HEK293T (cell line): ENCODE measurements around the gene PPP3R1.

Experiments used
- CTCF ChIA-PET: fragments of 350-600 bp; formaldehyde crosslinking; extraction: SDS; loops from one replicate; lab custom pipeline; 2021; ENCODE audit warnings: antibody characterized with exemption, inconsistent platforms; lab: Yijun Ruan, JAX
- POLR2A ChIA-PET: fragments of 350-600 bp; formaldehyde crosslinking; extraction: SDS; loops from one replicate; lab custom pipeline; 2020; ENCODE audit warnings: antibody characterized with exemption, inconsistent platforms; lab: Yijun Ruan, JAX
- DNase-seq: peaks from one replicate; pipeline ENCODE4 v3.0.0; 2012; ENCODE audit warnings: mixed read lengths; ENCODE audit errors: extremely low spot score
- ARNT ChIP-seq: fragments of 450-650 bp; IDR thresholded peaks from 2 replicates; pipeline ENCODE4 v1.6.1; 2017; ENCODE audit warnings: mild to moderate bottlenecking
- BHLHE40 ChIP-seq: fragments of 450-650 bp; IDR thresholded peaks from 2 replicates; pipeline ENCODE4 v1.6.1; 2016; ENCODE audit warnings: mild to moderate bottlenecking, moderate library complexity, borderline replicate concordance
- CTBP1 ChIP-seq: fragments of 450-650 bp; IDR thresholded peaks from 2 replicates; pipeline ENCODE4 v1.6.1; 2016; ENCODE audit warnings: borderline replicate concordance
- ELF4 ChIP-seq: fragments of 450-650 bp; IDR thresholded peaks from 2 replicates; pipeline ENCODE4 v1.6.1; 2017; ENCODE audit warnings: antibody characterized with exemption
- FOXA1 ChIP-seq: fragments of 450-650 bp; IDR thresholded peaks from 2 replicates; pipeline ENCODE4 v1.6.1; 2016; ENCODE audit warnings: mild to moderate bottlenecking
- FOXK2 ChIP-seq: fragments of 450-650 bp; IDR thresholded peaks from 2 replicates; pipeline ENCODE4 v1.6.1; 2016; ENCODE audit warnings: mild to moderate bottlenecking
- FOXM1 ChIP-seq: fragments of 450-650 bp; IDR thresholded peaks from 2 replicates; pipeline ENCODE4 v1.6.1; 2017; ENCODE audit warnings: mild to moderate bottlenecking, borderline replicate concordance
- HDGF ChIP-seq: fragments of 450-650 bp; IDR thresholded peaks from 2 replicates; pipeline ENCODE4 v1.6.1; 2017; ENCODE audit warnings: antibody characterized with exemption, borderline replicate concordance
- L3MBTL2 ChIP-seq: fragments of 450-650 bp; conservative IDR thresholded peaks from 2 replicates; pipeline ENCODE4 v1.6.1; 2016; ENCODE audit warnings: mild to moderate bottlenecking
- LEF1 ChIP-seq: fragments of 450-650 bp; IDR thresholded peaks from 2 replicates; pipeline ENCODE4 v1.6.1; 2017; ENCODE audit warnings: mild to moderate bottlenecking, borderline replicate concordance
- NFRKB ChIP-seq: fragments of 450-650 bp; IDR thresholded peaks from 2 replicates; pipeline ENCODE4 v1.6.1; 2016; ENCODE audit warnings: mild to moderate bottlenecking, moderate library complexity
- SP1 ChIP-seq: fragments of 450-650 bp; IDR thresholded peaks from 2 replicates; pipeline ENCODE4 v1.6.1; 2017
- SUZ12 ChIP-seq: fragments of 450-650 bp; IDR thresholded peaks from 2 replicates; pipeline ENCODE4 v1.6.1; 2016; ENCODE audit warnings: mild to moderate bottlenecking
- TARDBP ChIP-seq: fragments of 450-650 bp; IDR thresholded peaks from 2 replicates; pipeline ENCODE4 v1.6.1; 2016
- ZNF384 ChIP-seq: fragments of 450-650 bp; IDR thresholded peaks from 2 replicates; pipeline ENCODE4 v1.6.1; 2016
- TF ChIP-seq, protein P1 (sequence below): fragments of 450-650 bp; IDR thresholded peaks from 2 replicates; pipeline ENCODE4 v1.6.1; 2016

Gene PPP3R1

GRCh38 chr2:68274022-68274421 is 21.7 kb upstream of the PPP3R1 start:
- DNase-seq, result no peak
- TF ChIP-seq BHLHE40 (no peak), SP1 (no peak), NFRKB (no peak), L3MBTL2 (no peak), LEF1 (no peak), SUZ12 (no peak), FOXA1 (no peak), ARNT (no peak), ZNF384 (no peak), HDGF (no peak), TARDBP (no peak), CTBP1 (no peak), ELF4 (no peak), FOXM1 (no peak), FOXK2 (no peak)
- TF ChIP-seq, protein P1, sequence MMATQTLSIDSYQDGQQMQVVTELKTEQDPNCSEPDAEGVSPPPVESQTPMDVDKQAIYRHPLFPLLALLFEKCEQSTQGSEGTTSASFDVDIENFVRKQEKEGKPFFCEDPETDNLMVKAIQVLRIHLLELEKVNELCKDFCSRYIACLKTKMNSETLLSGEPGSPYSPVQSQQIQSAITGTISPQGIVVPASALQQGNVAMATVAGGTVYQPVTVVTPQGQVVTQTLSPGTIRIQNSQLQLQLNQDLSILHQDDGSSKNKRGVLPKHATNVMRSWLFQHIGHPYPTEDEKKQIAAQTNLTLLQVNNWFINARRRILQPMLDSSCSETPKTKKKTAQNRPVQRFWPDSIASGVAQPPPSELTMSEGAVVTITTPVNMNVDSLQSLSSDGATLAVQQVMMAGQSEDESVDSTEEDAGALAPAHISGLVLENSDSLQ, result no peak
- ChIA-PET CTCF (interaction anchor here (1.3 to 1.6 kb wide), 2 partner anchors 9 to 12 kb away, joined by 4 to 6 read pairs; no protein-coding TSS in a partner anchor), POLR2A (interaction anchor here (0.8 to 1.3 kb wide), 2 partner anchors 21 to 22 kb away, joined by 3 to 4 read pairs; partner anchors contain the start of gene PPP3R1)

DNA sequence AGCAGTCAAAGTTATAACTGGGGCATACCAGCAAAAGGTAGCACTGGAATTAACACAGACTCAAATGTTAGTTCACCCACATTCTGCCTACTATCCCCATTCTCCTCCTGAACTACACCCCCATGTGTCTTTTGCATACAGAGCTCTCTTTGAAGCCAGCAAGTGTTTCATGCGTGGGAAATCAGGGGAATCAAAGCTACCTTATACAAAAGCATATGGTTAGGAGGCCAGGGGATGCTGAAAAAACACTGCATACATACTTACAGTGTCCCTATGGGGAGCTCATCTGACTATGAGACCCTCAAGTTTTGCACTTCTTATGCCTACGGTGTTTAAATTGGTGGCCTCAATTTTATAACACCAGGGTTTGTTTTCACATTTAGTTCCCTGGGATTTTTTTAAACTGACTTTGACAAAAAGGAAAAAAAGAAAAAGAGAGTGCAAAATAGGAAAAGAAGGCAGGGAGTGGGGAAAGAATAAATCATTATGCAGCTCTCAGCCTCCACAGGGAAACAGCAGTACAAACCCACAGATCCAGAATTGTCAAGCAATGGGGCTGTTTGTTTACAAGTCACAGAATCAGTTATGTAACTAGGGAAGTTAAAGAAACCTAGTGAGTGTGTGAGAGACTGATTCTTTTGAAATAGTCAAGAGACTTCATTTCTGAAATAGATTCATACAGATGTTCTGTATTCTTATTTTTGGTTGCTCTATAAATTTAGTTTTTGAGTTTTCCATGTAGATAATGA is 20.1 kb upstream of the PPP3R1 start:
- no peak for DNase-seq
- ChIA-PET CTCF (no interaction called here), POLR2A (no interaction called here)
- TF ChIP-seq SUZ12 (no peak), SP1 (no peak), L3MBTL2 (no peak), NFRKB (no peak), ELF4 (no peak), TARDBP (no peak), FOXK2 (no peak), BHLHE40 (no peak), ARNT (no peak), FOXA1 (no peak), ZNF384 (no peak), HDGF (no peak), FOXM1 (no peak), CTBP1 (no peak), LEF1 (no peak)
- TF ChIP-seq, protein P1, result no peak

GRCh38 chr2:68266655-68267054 is 14.3 kb upstream of the PPP3R1 start:
- TF ChIP-seq LEF1 (no peak), FOXK2 (no peak), BHLHE40 (no peak), FOXA1 (no peak), HDGF (no peak), TARDBP (no peak), FOXM1 (no peak), SUZ12 (no peak), NFRKB (no peak), ZNF384 (no peak), SP1 (no peak), L3MBTL2 (no peak), CTBP1 (no peak), ELF4 (no peak), ARNT (no peak)
- TF ChIP-seq, protein P1, result no peak
- ChIA-PET POLR2A (no interaction called here), CTCF (no interaction called here)
- DNase-seq, result no peak

GRCh38 chr2:68263632-68264031 is 11.3 kb upstream of the PPP3R1 start:
- ChIA-PET CTCF (interaction anchor here (0.6 kb wide), 1 partner anchor 20 kb away, joined by 4 read pairs; no protein-coding TSS in a partner anchor), POLR2A (no interaction called here)
- DNase-seq, result no peak
- no peak for TF ChIP-seq ELF4
- TF ChIP-seq FOXA1, result no peak
- no peak for TF ChIP-seq FOXM1
- peak; percentile 30; the same call in 1 of the 2 replicates for TF ChIP-seq ZNF384
- no peak for TF ChIP-seq LEF1
- TF ChIP-seq HDGF, result no peak
- TF ChIP-seq TARDBP, result no peak
- TF ChIP-seq L3MBTL2, result no peak
- no peak for TF ChIP-seq BHLHE40
- TF ChIP-seq, protein P1, result 0 out of 2 replicates have a peak, but pooled peaks have one; percentile 2
- no peak for TF ChIP-seq NFRKB

GRCh38 chr2:68258851-68259250 is 6.5 kb upstream of the PPP3R1 start:
- CTCF ChIA-PET, result interaction anchor here (0.6 kb wide), 1 partner anchor 375 kb away, joined by 3 read pairs; no protein-coding TSS in a partner anchor

More at GRCh38 chr2:68258851-68259250, 6.5 kb upstream of the PPP3R1 start:
- DNase-seq, result no peak
- TF ChIP-seq NFRKB (no peak), FOXA1 (no peak), SUZ12 (no peak), BHLHE40 (no peak), FOXK2 (no peak), LEF1 (no peak), TARDBP (no peak), ELF4 (no peak), SP1 (no peak), CTBP1 (no peak), ZNF384 (no peak), ARNT (no peak), FOXM1 (no peak), L3MBTL2 (no peak)
- TF ChIP-seq, protein P1, result no peak
- POLR2A ChIA-PET, result no interaction called here
